GM12865 (cell line): ENCODE measurements around the gene FHIT.

Experiments used
- DNase-seq: peaks from one replicate; pipeline ENCODE4 v3.0.0; 2010; ENCODE audit warnings: low read depth
- H3K4me3 ChIP-seq: 2 replicates; pipeline ENCODE4 v1.5.1; 2011; ENCODE audit warnings: mild to moderate bottlenecking, low read depth, low read length, control low read depth
- TF ChIP-seq, protein P1 (sequence below): IDR thresholded peaks from 2 replicates; pipeline ENCODE4 v1.5.1; 2011; ENCODE audit warnings: low read length, control low read depth, low read depth, inconsistent platforms; ENCODE audit not compliant: insufficient read depth; ENCODE audit errors: missing control alignments

FHIT gene

GRCh38 chr3:60986552-60986951 lies 264.7 kb downstream of the FHIT start:
- TF ChIP-seq, protein P1, sequence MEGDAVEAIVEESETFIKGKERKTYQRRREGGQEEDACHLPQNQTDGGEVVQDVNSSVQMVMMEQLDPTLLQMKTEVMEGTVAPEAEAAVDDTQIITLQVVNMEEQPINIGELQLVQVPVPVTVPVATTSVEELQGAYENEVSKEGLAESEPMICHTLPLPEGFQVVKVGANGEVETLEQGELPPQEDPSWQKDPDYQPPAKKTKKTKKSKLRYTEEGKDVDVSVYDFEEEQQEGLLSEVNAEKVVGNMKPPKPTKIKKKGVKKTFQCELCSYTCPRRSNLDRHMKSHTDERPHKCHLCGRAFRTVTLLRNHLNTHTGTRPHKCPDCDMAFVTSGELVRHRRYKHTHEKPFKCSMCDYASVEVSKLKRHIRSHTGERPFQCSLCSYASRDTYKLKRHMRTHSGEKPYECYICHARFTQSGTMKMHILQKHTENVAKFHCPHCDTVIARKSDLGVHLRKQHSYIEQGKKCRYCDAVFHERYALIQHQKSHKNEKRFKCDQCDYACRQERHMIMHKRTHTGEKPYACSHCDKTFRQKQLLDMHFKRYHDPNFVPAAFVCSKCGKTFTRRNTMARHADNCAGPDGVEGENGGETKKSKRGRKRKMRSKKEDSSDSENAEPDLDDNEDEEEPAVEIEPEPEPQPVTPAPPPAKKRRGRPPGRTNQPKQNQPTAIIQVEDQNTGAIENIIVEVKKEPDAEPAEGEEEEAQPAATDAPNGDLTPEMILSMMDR = no peak
- DNase-seq = no peak
- no peak overlapping the region for H3K4me3 ChIP-seq

DNA sequence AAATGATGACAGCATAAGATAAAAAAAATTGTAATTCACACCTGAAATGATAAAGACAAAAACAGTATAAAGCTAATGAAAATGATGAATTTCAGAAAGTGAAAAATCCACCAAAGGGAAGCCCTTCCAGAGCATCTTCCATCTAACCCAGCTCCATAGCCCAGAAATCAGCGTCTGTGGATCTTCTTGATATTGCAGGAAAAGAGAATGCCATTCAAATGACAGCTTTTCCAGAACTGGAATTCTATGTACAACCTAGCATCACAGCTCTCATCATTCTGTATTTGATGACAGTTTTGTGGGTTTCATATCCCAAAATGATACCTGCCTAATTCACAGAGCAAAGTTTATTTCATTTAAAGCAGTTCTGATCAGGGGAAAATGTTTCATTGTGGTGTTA lies 267.3 kb downstream of the FHIT start:
- TF ChIP-seq, protein P1 = no peak
- H3K4me3 ChIP-seq = no peak overlapping the region
- no peak for DNase-seq

GRCh38 chr3:60980342-60980692 lies 270.9 kb downstream of the FHIT start:
- no peak for DNase-seq
- TF ChIP-seq, protein P1 = no peak
- no peak overlapping the region for H3K4me3 ChIP-seq

DNA sequence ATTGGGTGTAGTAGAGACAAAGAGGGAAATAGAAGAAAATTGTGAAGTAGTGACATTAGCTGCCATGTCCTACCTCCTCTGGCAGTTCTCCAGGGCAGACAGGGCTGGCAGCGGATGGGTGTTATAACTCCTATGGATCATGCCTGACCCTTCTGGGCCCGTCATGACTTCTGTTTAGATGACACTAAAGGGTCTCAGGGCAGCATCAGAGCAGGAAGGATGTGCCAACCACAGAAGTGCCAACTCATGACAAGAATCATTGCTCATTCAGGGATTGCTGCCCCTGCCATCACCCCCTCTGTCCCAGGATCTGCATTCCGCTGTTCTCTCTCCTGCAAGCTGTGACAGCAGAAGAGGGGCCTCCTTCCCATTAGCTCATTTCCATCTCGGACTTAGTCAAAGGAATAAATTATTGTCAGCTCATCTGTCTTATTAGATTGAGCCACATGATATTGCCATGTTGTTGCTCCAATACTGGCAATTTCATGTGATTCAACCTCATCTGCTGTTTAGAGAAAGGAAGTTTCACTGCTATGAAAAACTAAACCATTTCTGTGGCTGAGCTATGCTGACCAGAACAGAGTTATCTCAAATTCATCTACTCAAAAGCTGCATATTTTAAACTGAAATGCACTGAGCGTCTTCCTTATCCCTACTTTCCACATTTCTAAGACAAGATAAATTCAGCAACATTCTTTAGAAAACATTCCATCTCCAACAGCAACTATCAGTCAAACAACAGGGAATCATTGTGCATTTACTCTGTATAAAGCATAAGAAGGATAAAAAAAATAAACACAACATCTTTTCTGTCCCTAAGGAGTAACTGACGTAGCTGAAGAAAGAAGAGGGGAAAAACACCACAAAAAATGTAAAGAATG lies 271.6 kb downstream of the FHIT start:
- TF ChIP-seq, protein P1 = no peak
- no peak overlapping the region for H3K4me3 ChIP-seq
- DNase-seq = no peak

GRCh38 chr3:60973321-60973720 lies 277.9 kb downstream of the FHIT start:
- no peak for DNase-seq
- TF ChIP-seq, protein P1 = no peak

GRCh38 chr3:60972599-60972998 lies 278.7 kb downstream of the FHIT start:
- DNase-seq = no peak
- TF ChIP-seq, protein P1 = no peak

More at GRCh38 chr3:60973321-60973720, 277.9 kb downstream of the FHIT start:
- H3K4me3 ChIP-seq = no peak overlapping the region

DNA sequence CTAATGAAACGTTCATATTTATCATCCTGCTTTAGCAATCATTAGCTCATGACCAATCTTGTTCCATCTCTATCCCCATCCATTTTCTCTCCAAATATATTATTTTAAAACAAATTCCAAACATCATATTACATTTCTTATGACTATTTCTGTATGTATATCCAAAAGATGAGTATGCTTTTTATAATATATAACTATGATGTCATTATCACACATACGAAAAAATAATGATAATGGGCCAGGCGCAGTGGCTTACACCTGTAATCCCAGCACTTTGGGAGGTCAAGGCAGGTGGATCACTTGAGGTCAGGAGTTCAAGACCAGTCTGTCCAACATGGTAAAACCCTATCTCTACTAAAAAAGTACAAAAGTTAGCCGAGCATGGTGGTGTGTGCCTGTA lies 280.4 kb downstream of the FHIT start:
- no peak overlapping the region for H3K4me3 ChIP-seq
- TF ChIP-seq, protein P1 = no peak
- DNase-seq = no peak

More at GRCh38 chr3:60972599-60972998, 278.7 kb downstream of the FHIT start:
- no peak overlapping the region for H3K4me3 ChIP-seq
